Measurements from ENCODE around the gene PELI2. TPM values are rescaled to one million over a fixed set of nuclear protein-coding genes. Genes with fewer than 3 reads are reported as not detected.
"Not testable (repeated sequence)": the region's sequence is repeated elsewhere in the genome, so short reads cannot be mapped to it uniquely, and the experiment has no call there.

Gene PELI2
- total and polyA plus RNA-seq, 2 of the 4 experiments (the other 2 are of a cell fraction) = 6.0 to 36.7 TPM

DNA sequence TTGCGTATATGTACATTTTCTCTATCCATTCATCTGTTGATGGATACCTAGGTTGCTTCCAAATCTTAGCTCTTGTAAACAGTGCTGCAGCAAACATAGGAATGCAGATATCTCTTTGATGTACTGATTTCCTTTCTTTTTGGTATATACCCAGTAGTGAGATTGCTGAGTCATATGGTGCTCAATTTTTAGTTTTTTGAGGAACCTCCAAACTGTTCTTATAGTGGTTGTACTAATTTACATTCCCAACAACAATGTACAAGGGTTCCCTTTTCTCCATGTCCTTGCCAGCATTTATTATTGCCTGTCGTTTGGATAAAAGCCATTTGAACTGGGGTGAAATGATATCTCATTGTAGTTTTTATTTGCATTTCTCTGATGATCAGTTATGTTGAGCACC lies 44.3 kb downstream of the PELI2 start:
- H4K8ac ChIP-seq (ENCODE audit: low read depth in 2 of 2, low read length in 2 of 2) = no peak overlapping the region
- no peak overlapping the region for H4K91ac ChIP-seq (ENCODE audit: insufficient read depth, low read depth, low read length)
- peaks cover 15 to 30% of the 10 kb centered on the region in 2 experiments for H3K79me1 ChIP-seq (ENCODE audit: low read depth in 1 of 2, low read length in 2 of 2)
- CTCF ChIA-PET = no interaction called here
- no peak overlapping the region for H3K18ac ChIP-seq (ENCODE audit: low read depth, low read length)
- H2BK5ac ChIP-seq (ENCODE audit: low read depth, low read length, poor library complexity, severe bottlenecking) = no peak overlapping the region
- no peak for DNase-seq
- H3K9ac ChIP-seq (ENCODE audit: low read depth, low read length) = no peak overlapping the region
- no peak overlapping the region for H3K56ac ChIP-seq (ENCODE audit: extremely low read depth, insufficient read depth, low read length)
- no peaks in the 10 kb centered on the region for H3K36me3 ChIP-seq (ENCODE audit: control insufficient read depth, insufficient read depth, low read length)
- H3K9me3 ChIP-seq (ENCODE audit: control insufficient read depth, insufficient read depth, low read length) = peaks cover 4% of the 10 kb centered on the region; the same call in 1 of the 2 replicates
- intact Hi-C loops (cut with micrococcal nuclease) = no loop called here
- H2AK5ac ChIP-seq (ENCODE audit: low read depth, low read length) = no peak overlapping the region
- ATAC-seq (ENCODE audit: low read depth) = no peak
- no peak overlapping the region for H2BK15ac ChIP-seq (ENCODE audit: low read depth, low read length)
- no peak overlapping the region for H3K4me2 ChIP-seq (ENCODE audit: low read depth, low read length)
- H3K4me3 ChIP-seq (ENCODE audit: insufficient read depth, low read depth, low read length) = no peak overlapping the region
- H3K23ac ChIP-seq (ENCODE audit: low read depth, low read length) = no peak overlapping the region
- POLR2A ChIA-PET (ENCODE audit: unreplicated experiment) = interaction anchor here (0.8 kb wide), 1 partner anchor 1115 kb away, joined by 3 read pairs; no protein-coding TSS in a partner anchor
- TF ChIP-seq CHD1 (IDR thresholded peaks at IDR 0.05; ENCODE audit: low read depth, low read length) = no peak
- H3K27me3 ChIP-seq (ENCODE audit: control insufficient read depth, insufficient read depth, low read length) = no peaks in the 10 kb centered on the region
- no TSS peak for BruUV-seq (replicated peaks)
- H3K14ac ChIP-seq (replicated peaks; ENCODE audit: low read depth, low read length) = no peak overlapping the region
- WGBS, 2 experiments (ENCODE audit: extremely low coverage in 2 of 2, insufficient read length in 1 of 2) = no CpG with 5 or more reads among the region's 2 CpGs
- H4K20me1 ChIP-seq (ENCODE audit: insufficient read depth, low read length) = peaks cover 7% of the 10 kb centered on the region; the same call in 1 of the 2 replicates
- no peak overlapping the region for H2BK20ac ChIP-seq (ENCODE audit: low read depth, low read length)
- no peak overlapping the region for H2BK120ac ChIP-seq (ENCODE audit: low read depth, low read length)
- no peak overlapping the region for H3K4ac ChIP-seq (ENCODE audit: low read depth, low read length)
- no peak overlapping the region for H4K5ac ChIP-seq (ENCODE audit: low read depth, low read length)
- no peak overlapping the region for H3K27ac ChIP-seq (ENCODE audit: insufficient read depth, low read length)
- in situ Hi-C loops (cut with MboI; ENCODE audit: low sequenced_read_pairs) = no loop called here
- H2AK9ac ChIP-seq (replicated peaks; ENCODE audit: low read depth, low read length, poor library complexity) = no peak overlapping the region
- peaks cover 3% of the 10 kb centered on the region; the same call in 1 of the 2 replicates for H3K4me1 ChIP-seq (ENCODE audit: control insufficient read depth, insufficient read depth, low read length)
- dilution Hi-C loops (cut with HindIII; ENCODE audit: low sequenced_read_pairs, unreplicated experiment) = no loop called here
- H3K9me1 ChIP-seq (ENCODE audit: insufficient read depth, low read length) = peaks cover 3% of the 10 kb centered on the region; the same call in 1 of the 2 replicates
- H2AFZ ChIP-seq (replicated peaks; ENCODE audit: low read length, poor library complexity) = no peak overlapping the region

DNA sequence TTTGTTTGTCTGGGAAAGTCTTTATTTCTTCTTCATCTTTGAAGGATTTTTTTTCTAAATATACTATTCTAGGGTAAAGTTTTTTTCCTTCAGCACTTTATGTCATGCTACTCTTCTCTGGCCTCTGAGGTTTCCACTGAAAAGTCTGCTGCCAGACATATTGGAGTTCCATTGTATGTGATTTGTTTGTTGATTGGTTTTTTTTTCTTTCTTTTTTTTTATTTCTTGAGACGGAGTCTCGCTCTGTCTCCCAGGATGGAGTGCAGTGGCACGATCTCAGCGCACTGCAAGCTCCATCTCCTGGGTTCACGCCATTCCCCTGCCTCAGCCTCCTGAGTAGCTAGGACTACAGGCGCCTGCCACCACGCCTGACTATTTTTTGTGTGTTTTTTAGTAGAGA lies 48.4 kb downstream of the PELI2 start:
- H3K18ac ChIP-seq (ENCODE audit: low read depth, low read length); POLR2A ChIA-PET (ENCODE audit: unreplicated experiment); H2BK120ac ChIP-seq (ENCODE audit: low read depth, low read length); H3K9ac ChIP-seq (ENCODE audit: low read depth, low read length); DNase-seq; in situ Hi-C loops (cut with MboI; ENCODE audit: low sequenced_read_pairs); BruUV-seq (replicated peaks); H3K14ac ChIP-seq (replicated peaks; ENCODE audit: low read depth, low read length); H3K4me2 ChIP-seq (ENCODE audit: low read depth, low read length); H2AFZ ChIP-seq (replicated peaks; ENCODE audit: low read length, poor library complexity); dilution Hi-C loops (cut with HindIII; ENCODE audit: low sequenced_read_pairs, unreplicated experiment); H4K20me1 ChIP-seq (ENCODE audit: insufficient read depth, low read length); H3K9me3 ChIP-seq (ENCODE audit: control insufficient read depth, insufficient read depth, low read length); H3K56ac ChIP-seq (ENCODE audit: extremely low read depth, insufficient read depth, low read length); H2BK5ac ChIP-seq (ENCODE audit: low read depth, low read length, poor library complexity, severe bottlenecking); H3K4me3 ChIP-seq (ENCODE audit: insufficient read depth, low read depth, low read length); H3K4ac ChIP-seq (ENCODE audit: low read depth, low read length); H2AK5ac ChIP-seq (ENCODE audit: low read depth, low read length); H3K27ac ChIP-seq (ENCODE audit: insufficient read depth, low read length); H2AK9ac ChIP-seq (replicated peaks; ENCODE audit: low read depth, low read length, poor library complexity); ATAC-seq (ENCODE audit: low read depth); CTCF ChIA-PET; H3K23ac ChIP-seq (ENCODE audit: low read depth, low read length); H4K5ac ChIP-seq (ENCODE audit: low read depth, low read length); H4K91ac ChIP-seq (ENCODE audit: insufficient read depth, low read depth, low read length); H3K27me3 ChIP-seq (ENCODE audit: control insufficient read depth, insufficient read depth, low read length); H3K36me3 ChIP-seq (ENCODE audit: control insufficient read depth, insufficient read depth, low read length); H4K8ac ChIP-seq (ENCODE audit: low read depth in 2 of 2, low read length in 2 of 2); H2BK20ac ChIP-seq (ENCODE audit: low read depth, low read length); intact Hi-C loops (cut with micrococcal nuclease); H2BK15ac ChIP-seq (ENCODE audit: low read depth, low read length); H3K9me1 ChIP-seq (ENCODE audit: insufficient read depth, low read length); H3K4me1 ChIP-seq (ENCODE audit: control insufficient read depth, insufficient read depth, low read length): not testable (repeated sequence)
- H3K79me1 ChIP-seq (ENCODE audit: low read depth in 1 of 2, low read length in 2 of 2) = peaks cover 25 to 44% of the 10 kb centered on the region in 2 experiments
- no CpG with 5 or more reads among the region's 7 CpGs for WGBS, 2 experiments (ENCODE audit: extremely low coverage in 2 of 2, insufficient read length in 1 of 2)
